ENCODE data around the gene TUT7.

- TF ChIP-seq POLR2AphosphoS5 (IDR thresholded peaks at IDR 0.05) (no peak), REST (IDR thresholded peaks at IDR 0.05; ENCODE audit: borderline replicate concordance) (no peak), EP300 (conservative IDR thresholded peaks at IDR 0.05; ENCODE audit: poor library complexity, severe bottlenecking) (no peak), TAF1 (IDR thresholded peaks at IDR 0.05; ENCODE audit: low read depth) (no peak), CTCF (IDR thresholded peaks at IDR 0.05; ENCODE audit: poor library complexity, severe bottlenecking) (no peak), MXI1 (conservative IDR thresholded peaks at IDR 0.05; ENCODE audit: poor library complexity, severe bottlenecking) (no peak)
Measured at GRCh38 chr9:86369810-86370209, 15.6 kb upstream of the TUT7 start.
